HepG2 (cell line): ENCODE results near the gene PRRT2. TPM values are rescaled to one million over a fixed set of nuclear protein-coding genes. Genes with fewer than 3 reads are reported as not detected.

Experiments
- BORCS8-MEF2B ChIP-seq: sonication (generic); formaldehyde crosslinking; IDR thresholded peaks from 2 replicates; pipeline ENCODE4 v1.8.0; 2022; ENCODE audit warnings: mild to moderate bottlenecking, missing genetic modification reagents
- CCDC6 ChIP-seq: sonication (generic); formaldehyde crosslinking; IDR thresholded peaks from 2 replicates; pipeline ENCODE4 v1.8.1; 2022; ENCODE audit warnings: mild to moderate bottlenecking, missing genetic modification reagents, moderate library complexity
- HNRNPK ChIP-seq: fragments of 200-400 bp; formaldehyde crosslinking; IDR thresholded peaks from 2 replicates; pipeline ENCODE4 v1.6.1; 2018; ENCODE audit warnings: low read length, low read depth, moderate library complexity, mild to moderate bottlenecking; ENCODE audit not compliant: poor library complexity, severe bottlenecking
- KLF11 ChIP-seq: IDR thresholded peaks from 2 replicates; pipeline ENCODE4 v1.6.1; 2016; ENCODE audit warnings: missing compliant biosample characterization
- KMT2A ChIP-seq: sonication (generic); formaldehyde crosslinking; IDR thresholded peaks from 2 replicates; pipeline ENCODE4 v1.4.0; 2020; ENCODE audit warnings: missing genetic modification reagents
- MAFK ChIP-seq, 2 experiments: IDR thresholded peaks in 1 of 2; conservative IDR thresholded peaks in 1 of 2; 2 replicates each; pipeline ENCODE4 v1.6.1; 2011; ENCODE audit warnings: improper control_type of control experiment in 2 of 2, low read length in 2 of 2
- MBD4 ChIP-seq: IDR thresholded peaks from 2 replicates; pipeline ENCODE4 v1.6.1; 2012; ENCODE audit warnings: low read length, inconsistent platforms, borderline replicate concordance
- MED13 ChIP-seq: sonication (generic); formaldehyde crosslinking; IDR thresholded peaks from 2 replicates; pipeline ENCODE4 v1.5.0; 2020; ENCODE audit warnings: missing genetic modification reagents
- MIXL1 ChIP-seq: IDR thresholded peaks from 2 replicates; pipeline ENCODE4 v1.6.1; 2016
- RXRA ChIP-seq: sonication (generic); formaldehyde crosslinking; IDR thresholded peaks from 2 replicates; pipeline ENCODE4 v1.5.1; 2020; ENCODE audit warnings: missing genetic modification reagents
- SNAPC2 ChIP-seq: sonication (generic); formaldehyde crosslinking; IDR thresholded peaks from 2 replicates; pipeline ENCODE4 v1.8.1; 2022; ENCODE audit warnings: mild to moderate bottlenecking, missing genetic modification reagents
- SRSF1 ChIP-seq: fragments of 200-400 bp; formaldehyde crosslinking; optimal IDR thresholded peaks from 2 replicates; pipeline ENCODE3; 2017; ENCODE audit warnings: mild to moderate bottlenecking, low read depth, low read length, moderate library complexity
- THAP11 ChIP-seq: IDR thresholded peaks from 2 replicates; pipeline ENCODE4 v1.6.1; 2016; ENCODE audit warnings: missing biosample characterization, missing genetic modification reagents
- ZNF260 ChIP-seq: sonication (generic); formaldehyde crosslinking; IDR thresholded peaks from 2 replicates; pipeline ENCODE4 v1.4.0; 2020; ENCODE audit warnings: missing genetic modification reagents, low read depth, mild to moderate bottlenecking, borderline replicate concordance
- ZNF672 ChIP-seq: sonication (generic); formaldehyde crosslinking; IDR thresholded peaks from 2 replicates; pipeline ENCODE4 v1.8.1; 2022; ENCODE audit warnings: missing genetic modification reagents
- ZNF678 ChIP-seq: sonication (generic); formaldehyde crosslinking; IDR thresholded peaks from 2 replicates; pipeline ENCODE4 v1.4.0; 2020; ENCODE audit warnings: mild to moderate bottlenecking, missing genetic modification reagents
- ZNF782 ChIP-seq: sonication (generic); formaldehyde crosslinking; IDR thresholded peaks from 2 replicates; pipeline ENCODE4 v1.4.0; 2020; ENCODE audit warnings: missing genetic modification reagents, mild to moderate bottlenecking, borderline replicate concordance
- polyA plus RNA-seq, 8 experiments: library from polyadenylated mRNA; depleted of rRNA in 3 of 8; stranded (reverse) in 7 of 8; unstranded in 1 of 8; fragments of >200 nt; fragmentation: Illumina TruSeq in 4 of 8; extraction: Trizol in 4 of 8; gene quantifications; 2 replicates each; pipeline versions ENCODE4 v1.2.1 to v1.2.3, GENCODE V29; 2011 to 2016; ENCODE audit warnings: low read depth in 4 of 8, missing spikeins in 1 of 8, mixed read lengths in 1 of 8; ENCODE audit not compliant: insufficient read depth in 1 of 8
- total RNA-seq, 5 experiments: library from RNA; depleted of rRNA; stranded (reverse); fragments of >200 nt; fragmentation: Illumina TruSeq; extraction: Trizol; gene quantifications; 2 replicates each; pipeline ENCODE4 v1.2.3, GENCODE V29; 2016; ENCODE audit warnings: low read depth in 1 of 5
- TF ChIP-seq, protein P1 (sequence below): sonication (generic); formaldehyde crosslinking; IDR thresholded peaks from 2 replicates; pipeline ENCODE4 v1.4.0; 2020; ENCODE audit warnings: mild to moderate bottlenecking, low read depth, missing genetic modification reagents
- TF ChIP-seq, protein P2 (sequence below): sonication (generic); formaldehyde crosslinking; IDR thresholded peaks from 2 replicates; pipeline ENCODE4 v1.5.0; 2020; ENCODE audit warnings: missing genetic modification reagents, mild to moderate bottlenecking, borderline replicate concordance
- TF ChIP-seq, protein P3 (sequence below): sonication (generic); formaldehyde crosslinking; IDR thresholded peaks from 2 replicates; pipeline ENCODE4 v1.8.1; 2023; ENCODE audit warnings: mild to moderate bottlenecking, missing genetic modification reagents
- TF ChIP-seq, protein P4 (sequence below): sonication (generic); formaldehyde crosslinking; IDR thresholded peaks from 2 replicates; pipeline ENCODE4 v1.4.0; 2020; ENCODE audit warnings: missing genetic modification reagents, borderline replicate concordance

The PRRT2 gene
- total and polyA plus RNA-seq, 2 of the 13 experiments (the other 11 are each of a cell fraction or from before 2014, with no cell fraction given): 0.51 to 1.1 TPM

DNA sequence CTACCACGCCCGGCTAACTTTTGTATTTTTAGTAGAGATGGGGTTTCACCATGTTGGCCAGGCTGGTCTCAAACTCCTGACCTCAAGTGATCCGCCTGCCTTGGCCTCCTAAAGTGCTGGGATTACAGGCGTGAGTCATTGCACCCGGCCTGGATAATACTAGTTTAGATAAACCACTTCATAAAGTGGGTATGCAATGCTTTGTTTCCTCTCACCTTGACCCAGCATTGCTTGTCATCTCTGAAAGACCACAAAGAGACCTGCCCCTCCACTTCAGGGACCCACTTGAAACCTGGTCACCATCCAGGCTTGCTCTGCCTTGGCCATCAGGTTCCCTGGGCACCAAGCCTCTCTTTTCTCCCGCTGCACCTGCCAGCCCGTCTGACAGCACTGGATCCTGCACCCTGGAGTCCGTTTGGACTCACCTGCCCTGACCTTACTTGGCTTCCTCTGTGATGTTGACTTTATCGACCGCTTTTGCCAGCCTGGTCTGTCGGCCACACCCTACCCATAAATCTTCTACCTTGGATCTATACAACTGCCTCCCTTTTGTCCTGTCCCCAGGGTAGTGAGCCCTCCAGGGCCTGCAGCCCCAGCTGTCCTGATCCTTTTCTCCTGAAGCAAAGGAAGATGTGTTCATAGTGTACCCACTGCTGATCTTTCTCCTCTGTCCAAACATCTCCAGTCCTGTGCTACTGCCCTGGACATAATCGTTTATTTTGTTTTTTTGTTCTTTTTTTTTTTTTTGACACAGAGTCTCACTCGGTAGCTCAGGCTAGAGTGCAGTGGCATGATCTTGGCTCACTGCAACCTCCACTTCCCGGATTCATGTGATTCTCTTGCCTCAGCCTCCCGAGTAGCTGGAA lies 46.6 kb upstream of the PRRT2 start (continued):
- TF ChIP-seq MAFK (conservative IDR thresholded peaks at IDR 0.05 in 1 of 2, IDR thresholded peaks at IDR 0.05 in 1 of 2; ENCODE audit: low read length in 2 of 2) (no peak), MBD4 (no peak), HNRNPK (no peak), MED13 (peak; percentile 86; the same call in 1 of the 2 replicates), ZNF678 (CRISPR knock-in tag) (no peak), ZNF672 (no peak), KMT2A (CRISPR knock-in tag) (no peak), CCDC6 (CRISPR knock-in tag) (peak; percentile 93), RXRA (CRISPR knock-in tag) (peak; percentile 100), KLF11 (CRISPR knock-in tag) (0 out of 2 replicates have a peak, but pooled peaks have one; percentile 37), MIXL1 (CRISPR knock-in tag) (peak; percentile 42), BORCS8-MEF2B (CRISPR knock-in tag) (peak; percentile 86), SRSF1 (no peak), SNAPC2 (CRISPR knock-in tag) (no peak; the same call in 1 of the 2 replicates), ZNF260 (CRISPR knock-in tag) (no peak), THAP11 (CRISPR knock-in tag) (peak; percentile 81), ZNF782 (CRISPR knock-in tag) (no peak)
- TF ChIP-seq, protein P1, sequence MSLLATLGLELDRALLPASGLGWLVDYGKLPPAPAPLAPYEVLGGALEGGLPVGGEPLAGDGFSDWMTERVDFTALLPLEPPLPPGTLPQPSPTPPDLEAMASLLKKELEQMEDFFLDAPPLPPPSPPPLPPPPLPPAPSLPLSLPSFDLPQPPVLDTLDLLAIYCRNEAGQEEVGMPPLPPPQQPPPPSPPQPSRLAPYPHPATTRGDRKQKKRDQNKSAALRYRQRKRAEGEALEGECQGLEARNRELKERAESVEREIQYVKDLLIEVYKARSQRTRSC (CRISPR knock-in tag): no peak
- TF ChIP-seq, protein P2, sequence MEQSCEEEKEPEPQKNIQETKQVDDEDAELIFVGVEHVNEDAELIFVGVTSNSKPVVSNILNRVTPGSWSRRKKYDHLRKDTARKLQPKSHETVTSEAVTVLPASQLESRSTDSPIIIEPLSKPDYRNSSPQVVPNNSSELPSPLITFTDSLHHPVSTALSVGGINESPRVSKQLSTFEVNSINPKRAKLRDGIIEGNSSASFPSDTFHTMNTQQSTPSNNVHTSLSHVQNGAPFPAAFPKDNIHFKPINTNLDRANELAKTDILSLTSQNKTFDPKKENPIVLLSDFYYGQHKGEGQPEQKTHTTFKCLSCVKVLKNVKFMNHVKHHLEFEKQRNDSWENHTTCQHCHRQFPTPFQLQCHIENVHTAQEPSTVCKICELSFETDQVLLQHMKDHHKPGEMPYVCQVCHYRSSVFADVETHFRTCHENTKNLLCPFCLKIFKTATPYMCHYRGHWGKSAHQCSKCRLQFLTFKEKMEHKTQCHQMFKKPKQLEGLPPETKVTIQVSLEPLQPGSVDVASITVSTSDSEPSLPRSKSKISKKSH: peak; percentile 59; the same call in 1 of the 2 replicates
- TF ChIP-seq, protein P3, sequence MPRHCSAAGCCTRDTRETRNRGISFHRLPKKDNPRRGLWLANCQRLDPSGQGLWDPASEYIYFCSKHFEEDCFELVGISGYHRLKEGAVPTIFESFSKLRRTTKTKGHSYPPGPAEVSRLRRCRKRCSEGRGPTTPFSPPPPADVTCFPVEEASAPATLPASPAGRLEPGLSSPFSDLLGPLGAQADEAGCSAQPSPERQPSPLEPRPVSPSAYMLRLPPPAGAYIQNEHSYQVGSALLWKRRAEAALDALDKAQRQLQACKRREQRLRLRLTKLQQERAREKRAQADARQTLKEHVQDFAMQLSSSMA: 0 out of 2 replicates have a peak, but pooled peaks have one; percentile 61
- TF ChIP-seq, protein P4, sequence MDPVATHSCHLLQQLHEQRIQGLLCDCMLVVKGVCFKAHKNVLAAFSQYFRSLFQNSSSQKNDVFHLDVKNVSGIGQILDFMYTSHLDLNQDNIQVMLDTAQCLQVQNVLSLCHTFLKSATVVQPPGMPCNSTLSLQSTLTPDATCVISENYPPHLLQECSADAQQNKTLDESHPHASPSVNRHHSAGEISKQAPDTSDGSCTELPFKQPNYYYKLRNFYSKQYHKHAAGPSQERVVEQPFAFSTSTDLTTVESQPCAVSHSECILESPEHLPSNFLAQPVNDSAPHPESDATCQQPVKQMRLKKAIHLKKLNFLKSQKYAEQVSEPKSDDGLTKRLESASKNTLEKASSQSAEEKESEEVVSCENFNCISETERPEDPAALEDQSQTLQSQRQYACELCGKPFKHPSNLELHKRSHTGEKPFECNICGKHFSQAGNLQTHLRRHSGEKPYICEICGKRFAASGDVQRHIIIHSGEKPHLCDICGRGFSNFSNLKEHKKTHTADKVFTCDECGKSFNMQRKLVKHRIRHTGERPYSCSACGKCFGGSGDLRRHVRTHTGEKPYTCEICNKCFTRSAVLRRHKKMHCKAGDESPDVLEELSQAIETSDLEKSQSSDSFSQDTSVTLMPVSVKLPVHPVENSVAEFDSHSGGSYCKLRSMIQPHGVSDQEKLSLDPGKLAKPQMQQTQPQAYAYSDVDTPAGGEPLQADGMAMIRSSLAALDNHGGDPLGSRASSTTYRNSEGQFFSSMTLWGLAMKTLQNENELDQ (CRISPR knock-in tag): no peak
